Measurements from ENCODE around the gene RAB44. TPM values are rescaled to one million over a fixed set of nuclear protein-coding genes. Genes with fewer than 3 reads are reported as not detected.

Gene RAB44
- total and polyA plus RNA-seq, 9 donors: 0.04 to 0.15 (median 0.12) TPM; not detected in 3

- TF ChIP-seq POLR2A (IDR thresholded peaks at IDR 0.05): no peak
- TF ChIP-seq CTCF (IDR thresholded peaks at IDR 0.05): no peak
- TF ChIP-seq EP300 (IDR thresholded peaks at IDR 0.05): no peak
- Histone ChIP-seq H3K27ac (no peak overlapping the region), H3K9me3 (no peaks in the 10 kb centered on the region), H3K27me3 (no peaks in the 10 kb centered on the region), H3K36me3 (no peaks in the 10 kb centered on the region), H3K4me3 (no peak overlapping the region), H3K4me1 (ENCODE audit: insufficient read depth) (no peaks in the 10 kb centered on the region)
- 81 to 86% (median 83%) methylated on average over 19 of the region's 19 CpGs for WGBS, 3 donors
- intact Hi-C loops (cut with DNase I): loop anchor here in 2 of 4 donors (5.0 to 10.0 kb wide), 4 partner anchors 71 to 331 kb away; no protein-coding TSS in a partner anchor
- no peak for DNase-seq
These were observed 58.1 kb downstream of the RAB44 start for GRCh38 chr6:36755435-36756348.

- intact Hi-C loops (cut with DNase I): loop anchor here in 2 of 4 donors (5.0 to 10.0 kb wide), 4 partner anchors 72 to 332 kb away; no protein-coding TSS in a partner anchor
- Histone ChIP-seq H3K9me3 (no peaks in the 10 kb centered on the region), H3K27me3 (no peaks in the 10 kb centered on the region), H3K36me3 (no peaks in the 10 kb centered on the region), H3K27ac (no peak overlapping the region), H3K4me1 (ENCODE audit: insufficient read depth) (no peaks in the 10 kb centered on the region), H3K4me3 (no peak overlapping the region)
- TF ChIP-seq POLR2A (IDR thresholded peaks at IDR 0.05) (no peak), EP300 (IDR thresholded peaks at IDR 0.05) (no peak), CTCF (IDR thresholded peaks at IDR 0.05) (no peak)
- WGBS, 3 donors: 67 to 75% (median 74%) methylated on average over 8 of the region's 8 CpGs
- no peak for DNase-seq
These were observed 59.2 kb downstream of the RAB44 start for GRCh38 chr6:36756786-36757185.

- TF ChIP-seq EP300 (IDR thresholded peaks at IDR 0.05) (no peak), CTCF (IDR thresholded peaks at IDR 0.05) (no peak), POLR2A (IDR thresholded peaks at IDR 0.05) (no peak)
- H3K36me3 ChIP-seq: no peaks in the 10 kb centered on the region
- 85 to 90% (median 89%) methylated on average over 4 of the region's 4 CpGs for WGBS, 3 donors
- no peak overlapping the region for H3K4me3 ChIP-seq
- no peaks in the 10 kb centered on the region for H3K27me3 ChIP-seq
- intact Hi-C loops (cut with DNase I): loop anchor here in 2 of 4 donors (5.0 to 10.0 kb wide), 4 partner anchors 72 to 332 kb away; no protein-coding TSS in a partner anchor
- H3K27ac ChIP-seq: no peak overlapping the region
- H3K9me3 ChIP-seq: no peaks in the 10 kb centered on the region
- DNase-seq: no peak
- H3K4me1 ChIP-seq (ENCODE audit: insufficient read depth): no peaks in the 10 kb centered on the region
These were observed 59.6 kb downstream of the RAB44 start for GRCh38 chr6:36757206-36757605.

GRCh38 chr6:36757943-36758508 lies 60.4 kb downstream of the RAB44 start:
- Histone ChIP-seq H3K9me3 (no peaks in the 10 kb centered on the region), H3K27ac (no peak overlapping the region), H3K36me3 (no peaks in the 10 kb centered on the region), H3K27me3 (no peaks in the 10 kb centered on the region), H3K4me1 (ENCODE audit: insufficient read depth) (no peaks in the 10 kb centered on the region), H3K4me3 (no peak overlapping the region)
- DNase-seq: no peak
- 77 to 85% (median 81%) methylated on average over 6 of the region's 6 CpGs for WGBS, 3 donors
- intact Hi-C loops (cut with DNase I): loop anchor here in 3 of 4 donors (2.0 to 10.0 kb wide), 5 partner anchors 51 to 333 kb away; no protein-coding TSS in a partner anchor
- TF ChIP-seq POLR2A (IDR thresholded peaks at IDR 0.05) (no peak), EP300 (IDR thresholded peaks at IDR 0.05) (no peak), CTCF (IDR thresholded peaks at IDR 0.05) (no peak)
